HG03060 (cell line): ENCODE data around the gene RAB3IL1.

Experiments
- ATAC-seq: cut with Tn5 transposase; IDR thresholded peaks from one replicate; pipeline ENCODE4 v1.9.1; 2021; ENCODE audit warnings: low read depth, moderate number of reproducible peaks; ENCODE audit not compliant: unreplicated experiment

The RAB3IL1 gene

DNA sequence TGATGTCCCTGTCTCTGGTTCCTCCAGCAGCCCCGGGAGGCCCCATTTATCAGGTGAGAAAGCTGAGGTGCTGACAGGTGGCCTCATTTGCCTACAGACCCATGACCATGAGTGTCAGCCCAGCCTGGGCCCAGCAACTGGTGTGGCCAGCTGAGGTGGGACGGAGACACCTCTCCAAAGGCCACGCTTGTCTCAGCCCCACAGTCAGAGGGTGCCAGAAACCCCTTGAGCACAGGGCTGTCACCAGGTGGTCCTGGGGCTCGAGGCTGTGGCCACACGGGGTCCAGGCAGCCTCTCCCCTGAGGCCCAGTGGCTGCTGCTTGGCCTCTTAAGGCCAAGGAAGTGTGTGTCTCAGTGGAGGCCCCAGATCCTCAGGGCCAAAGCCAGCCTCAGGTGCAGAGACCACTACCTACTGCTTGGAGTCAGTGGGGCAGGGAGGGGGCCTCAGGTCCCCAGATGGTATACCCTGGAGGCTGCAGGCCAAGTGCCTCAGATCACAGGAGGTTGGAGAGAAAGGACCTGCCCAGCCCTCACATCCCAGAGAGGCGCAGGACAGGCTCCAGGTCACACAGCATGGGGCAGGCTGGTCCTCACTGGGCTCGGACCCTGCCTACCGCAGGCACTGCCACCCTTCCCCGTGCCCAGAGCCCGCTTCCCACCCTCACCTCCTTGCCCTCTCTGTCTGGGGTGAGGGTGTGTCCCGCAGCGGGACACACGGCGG, 11.4 kb downstream of the RAB3IL1 start:
- ATAC-seq: no peak

DNA sequence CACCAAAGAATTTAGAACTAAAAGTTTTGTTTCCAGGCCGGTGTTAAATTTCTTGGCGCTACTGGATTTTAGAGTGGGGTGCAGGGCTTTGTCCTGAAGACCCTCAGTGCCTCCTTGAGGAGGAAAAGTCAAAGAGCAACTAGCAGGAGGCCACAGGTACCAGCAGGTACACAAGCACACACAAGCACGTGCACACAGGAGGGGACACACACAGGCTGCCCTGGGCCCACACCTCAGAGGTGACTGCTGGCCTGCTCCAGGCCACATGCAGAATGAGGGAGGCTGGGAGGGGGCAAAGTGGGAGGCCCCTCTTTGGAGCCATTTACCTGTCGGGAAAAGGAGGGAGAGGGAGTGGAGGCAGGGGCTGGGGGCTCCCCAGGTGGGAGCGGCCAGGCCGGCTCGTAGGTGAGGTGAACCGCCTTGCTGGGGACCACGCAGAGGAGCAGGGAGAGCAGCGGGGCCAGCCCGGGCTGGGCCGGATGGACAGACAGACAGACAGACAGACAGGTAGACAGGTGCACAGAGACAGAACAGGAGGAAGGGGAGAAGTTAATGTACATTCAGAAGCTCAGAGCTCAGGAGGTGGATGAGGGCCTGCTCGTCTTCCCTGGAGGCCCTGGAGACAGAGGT, 12.2 kb downstream of the RAB3IL1 start:
- no peak for ATAC-seq

DNA sequence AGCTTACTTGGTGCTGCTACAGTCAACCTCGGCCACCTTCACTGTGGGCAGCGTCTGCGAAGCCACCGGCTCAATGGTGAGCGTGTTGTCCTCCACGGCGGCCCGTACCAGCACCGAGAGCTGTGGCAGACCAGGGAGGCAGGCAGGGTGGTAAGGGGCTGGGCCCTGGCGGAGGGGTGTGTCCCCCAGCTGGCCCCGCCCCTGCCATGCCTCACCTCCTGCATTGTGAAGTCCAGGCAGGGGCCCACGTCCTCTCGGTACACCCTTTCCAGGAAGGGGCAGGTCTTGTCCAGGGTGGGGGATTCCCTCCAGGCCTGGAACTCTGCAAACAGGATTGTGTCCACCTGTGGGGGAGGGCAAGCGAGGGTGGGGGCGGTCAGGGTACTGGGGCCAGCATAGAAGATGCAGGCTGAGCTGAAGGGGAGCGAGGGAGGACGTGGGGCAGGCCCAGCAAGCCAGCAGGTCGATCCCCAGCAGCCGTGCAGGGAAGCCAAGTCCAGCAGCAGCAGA, 12.8 kb downstream of the RAB3IL1 start:
- ATAC-seq: no peak

DNA sequence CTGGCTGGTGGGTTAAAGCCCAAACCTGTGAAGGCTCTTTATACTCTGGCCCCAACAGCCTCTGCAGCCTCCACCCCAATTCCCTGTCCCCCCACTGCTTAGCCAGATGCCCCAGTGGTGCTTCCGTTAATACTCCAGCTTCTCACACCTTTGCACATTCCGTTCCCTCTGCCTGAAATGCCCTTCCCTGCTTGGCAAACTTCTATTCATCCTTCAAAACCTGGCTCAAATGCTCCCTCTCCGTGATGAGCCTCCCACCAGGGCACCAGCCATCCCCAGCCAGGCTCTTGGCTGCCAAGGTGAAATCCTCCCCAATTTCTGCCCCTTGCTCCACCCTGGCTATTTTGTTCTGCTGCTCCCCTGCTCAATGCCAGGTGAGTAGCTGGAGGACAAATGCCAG, 13.5 kb downstream of the RAB3IL1 start:
- no peak for ATAC-seq

DNA sequence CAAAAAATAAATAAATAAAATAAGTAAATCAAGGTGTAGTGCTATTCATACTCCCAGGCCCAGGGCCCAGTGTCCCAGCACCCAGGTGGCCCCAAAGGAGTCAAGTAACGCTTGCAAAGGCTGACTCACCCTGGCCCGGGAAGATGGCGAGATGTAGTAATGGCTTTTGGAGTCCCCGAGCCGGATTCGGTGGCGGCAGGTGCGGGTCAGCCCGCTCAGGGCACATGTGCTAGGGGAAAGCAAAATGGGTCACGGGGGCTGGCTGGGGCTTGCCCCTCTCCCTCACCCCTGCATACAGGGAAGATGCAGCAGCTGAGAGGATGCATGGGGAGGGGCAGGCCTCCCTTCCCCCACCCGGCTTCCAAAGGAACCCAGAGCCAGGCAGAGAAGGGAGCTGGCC, 15.1 kb downstream of the RAB3IL1 start:
- ATAC-seq: no peak

DNA sequence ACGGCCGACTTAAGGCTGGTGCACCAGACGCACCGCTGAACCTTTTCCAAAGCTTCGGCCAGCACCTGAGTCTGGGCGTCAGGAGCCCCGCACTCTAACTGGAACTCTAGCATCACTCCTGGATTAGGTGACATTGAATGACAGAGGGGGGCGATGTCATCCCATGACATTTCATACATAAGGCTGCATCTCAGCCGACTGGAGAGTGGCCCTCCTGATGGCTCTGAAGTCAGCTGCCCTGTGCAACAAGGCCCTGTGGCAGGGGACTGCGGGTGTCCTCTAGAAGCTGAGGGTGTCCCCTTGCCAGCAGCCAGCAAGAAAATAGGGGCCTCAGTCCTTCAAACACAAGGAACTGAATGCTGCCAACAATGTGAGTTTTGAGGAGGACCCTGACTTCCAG, 16.0 kb downstream of the RAB3IL1 start:
- no peak for ATAC-seq

DNA sequence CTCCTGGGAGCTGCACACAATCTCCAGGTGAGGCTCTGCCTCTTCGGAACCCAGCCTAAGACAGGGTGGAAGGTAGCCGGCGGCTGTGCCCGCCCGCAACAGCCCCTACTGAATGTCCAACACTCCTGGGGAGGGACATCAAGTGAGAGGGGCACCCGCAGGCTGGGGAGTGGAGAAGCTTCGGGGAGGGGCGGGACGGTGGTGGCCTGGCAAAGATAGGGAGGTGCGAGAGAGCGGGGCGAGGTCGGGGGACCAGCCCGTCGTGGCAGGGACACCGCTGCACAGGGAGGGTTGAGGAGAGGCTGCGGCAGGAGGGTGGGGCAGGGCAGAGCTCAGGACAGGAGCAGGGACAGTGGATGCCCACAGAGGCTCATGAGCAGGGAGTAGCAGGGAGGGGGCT, 17.1 kb downstream of the RAB3IL1 start:
- ATAC-seq: no peak

DNA sequence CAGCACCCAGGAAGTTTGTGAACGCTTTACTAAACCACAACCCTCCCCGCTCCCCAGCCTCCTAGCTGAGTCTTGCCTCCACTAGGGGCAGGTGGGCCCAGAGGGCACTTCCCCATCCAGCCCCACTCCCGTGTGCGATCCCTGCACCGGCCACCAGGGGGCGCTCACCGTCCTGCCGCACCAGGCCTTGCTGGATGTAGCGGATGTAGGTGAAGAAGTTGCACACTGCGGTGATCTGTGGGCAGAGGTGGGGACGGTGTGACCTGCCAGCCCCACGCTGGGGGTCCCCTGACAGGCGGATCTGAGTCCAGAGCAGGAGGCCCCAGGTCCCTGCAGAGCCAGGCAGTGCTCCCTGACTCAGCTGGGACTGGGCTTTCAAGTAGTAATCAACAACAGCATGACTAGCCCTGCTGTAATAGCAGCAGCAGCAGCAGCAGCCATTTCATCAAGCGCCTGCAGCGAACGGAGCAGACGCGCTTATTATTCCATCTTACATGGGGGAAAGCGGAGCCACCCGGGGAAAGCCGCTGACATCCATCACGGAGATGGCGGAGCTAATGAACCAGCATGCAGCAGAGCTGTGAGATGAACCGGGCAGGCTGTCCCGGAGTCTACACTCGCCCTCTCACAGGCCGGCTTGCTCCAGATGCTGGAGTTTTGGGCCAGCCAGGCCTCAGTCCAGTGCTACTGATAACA, 18.1 kb downstream of the RAB3IL1 start:
- no peak for ATAC-seq

DNA sequence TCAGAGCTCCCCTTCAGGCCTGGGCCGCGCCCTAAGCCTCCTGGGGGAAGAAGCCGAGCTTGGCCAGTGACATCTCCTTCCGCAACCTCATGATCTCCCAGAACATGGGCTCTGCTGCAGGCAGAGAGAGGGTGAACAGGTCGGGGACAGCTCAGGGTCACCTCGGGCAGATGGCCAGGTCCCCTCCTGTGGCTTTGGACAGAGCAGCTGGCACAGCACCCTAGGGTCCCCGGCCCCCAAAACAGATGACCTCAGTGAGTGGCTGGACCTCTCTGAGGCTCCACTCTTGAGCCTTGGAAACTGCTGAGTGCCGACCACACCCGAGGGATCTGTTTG, 19.2 kb downstream of the RAB3IL1 start:
- ATAC-seq: no peak

DNA sequence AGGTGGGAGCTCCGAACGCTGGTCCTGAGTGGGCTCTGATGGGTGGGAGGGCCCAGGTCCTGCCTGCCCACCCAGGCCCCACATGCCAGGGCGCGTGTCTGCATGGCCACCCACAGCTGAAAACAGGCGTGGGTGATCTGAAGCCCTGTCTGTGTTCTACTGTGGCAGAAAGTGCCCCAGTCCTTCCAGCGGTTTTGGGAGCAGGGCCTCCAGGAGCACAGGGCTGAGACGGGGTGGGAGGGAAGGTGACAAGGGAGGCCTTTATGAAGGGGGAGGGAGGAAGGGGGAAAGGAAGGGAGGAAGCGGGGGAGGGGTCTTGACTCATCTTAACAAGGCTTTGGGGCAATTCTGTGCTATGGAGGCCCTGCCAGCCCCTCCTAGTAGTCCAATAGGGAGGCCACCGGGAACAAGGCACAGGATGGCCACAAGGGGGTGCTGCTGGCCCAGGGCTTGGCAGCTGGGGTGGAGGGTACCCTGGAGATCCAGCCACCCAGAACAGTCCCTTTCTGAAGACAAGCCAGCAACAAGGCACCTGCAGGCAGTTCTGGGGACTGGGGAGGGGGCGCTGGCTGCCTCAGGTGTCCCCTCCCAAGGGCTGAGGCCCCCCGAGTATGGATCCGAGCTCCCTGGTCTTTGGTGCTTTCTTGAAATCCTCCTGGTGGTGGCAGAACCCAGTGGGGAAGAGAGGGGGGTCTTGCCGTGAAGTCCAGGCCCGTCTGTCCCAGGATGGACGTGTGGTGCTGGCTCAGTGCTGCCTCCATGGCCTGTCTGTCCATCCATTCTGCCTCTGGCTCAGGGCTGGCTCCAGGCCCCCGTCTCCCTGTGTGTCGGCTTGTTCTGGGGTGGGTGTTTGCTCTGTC, 19.7 kb downstream of the RAB3IL1 start:
- no peak for ATAC-seq

DNA sequence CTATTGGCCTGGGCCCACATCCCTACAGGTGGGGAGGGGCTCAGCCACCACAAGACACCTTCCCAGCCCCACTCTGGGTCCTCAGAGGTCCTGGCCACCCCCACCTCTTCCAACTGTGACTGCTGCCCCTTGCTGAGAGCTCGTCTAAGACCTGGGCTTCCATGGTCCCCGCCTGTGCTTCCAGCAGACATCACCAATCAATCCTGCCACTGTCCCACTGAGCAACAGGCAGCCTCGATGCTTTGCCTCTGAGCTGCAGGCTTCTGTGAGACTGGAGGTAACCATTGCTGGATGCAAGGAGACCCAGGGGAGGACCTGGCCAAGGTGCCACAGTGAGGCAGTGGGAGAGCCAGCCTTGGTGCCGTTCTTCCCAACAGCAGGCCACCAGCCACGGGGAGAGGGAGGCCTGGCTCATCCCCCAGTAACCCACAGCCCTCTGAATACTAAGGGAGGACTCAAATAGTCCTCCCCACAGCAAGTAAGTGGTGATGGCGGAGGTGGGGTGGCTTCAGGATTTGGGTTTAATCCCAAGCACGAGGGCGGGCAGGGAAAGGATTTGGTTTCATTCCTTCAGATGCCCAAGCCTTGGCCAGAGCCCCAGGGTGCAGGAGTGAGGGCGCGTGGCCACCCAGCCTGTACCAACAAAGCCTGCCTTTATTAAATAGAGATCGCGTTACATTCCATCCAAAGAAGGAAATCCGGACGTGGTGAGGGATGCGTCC, 20.5 kb downstream of the RAB3IL1 start:
- ATAC-seq: no peak

DNA sequence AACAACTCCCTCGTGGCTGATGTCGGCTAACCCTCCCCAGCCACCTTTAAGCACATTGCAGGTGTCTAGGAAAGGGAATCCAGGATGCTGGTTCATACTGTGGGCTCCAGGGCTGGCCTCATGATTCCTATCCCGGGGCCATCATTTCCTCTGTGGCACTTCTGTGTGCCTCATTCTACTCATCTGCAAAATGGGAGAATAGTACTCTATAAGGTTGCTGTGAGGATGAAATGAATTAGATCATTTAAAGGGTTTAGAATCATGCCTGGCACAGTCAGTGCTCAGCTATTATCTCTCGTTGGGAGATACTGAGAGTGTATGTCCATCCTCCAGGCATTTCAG, 21.7 kb downstream of the RAB3IL1 start:
- ATAC-seq: no peak

DNA sequence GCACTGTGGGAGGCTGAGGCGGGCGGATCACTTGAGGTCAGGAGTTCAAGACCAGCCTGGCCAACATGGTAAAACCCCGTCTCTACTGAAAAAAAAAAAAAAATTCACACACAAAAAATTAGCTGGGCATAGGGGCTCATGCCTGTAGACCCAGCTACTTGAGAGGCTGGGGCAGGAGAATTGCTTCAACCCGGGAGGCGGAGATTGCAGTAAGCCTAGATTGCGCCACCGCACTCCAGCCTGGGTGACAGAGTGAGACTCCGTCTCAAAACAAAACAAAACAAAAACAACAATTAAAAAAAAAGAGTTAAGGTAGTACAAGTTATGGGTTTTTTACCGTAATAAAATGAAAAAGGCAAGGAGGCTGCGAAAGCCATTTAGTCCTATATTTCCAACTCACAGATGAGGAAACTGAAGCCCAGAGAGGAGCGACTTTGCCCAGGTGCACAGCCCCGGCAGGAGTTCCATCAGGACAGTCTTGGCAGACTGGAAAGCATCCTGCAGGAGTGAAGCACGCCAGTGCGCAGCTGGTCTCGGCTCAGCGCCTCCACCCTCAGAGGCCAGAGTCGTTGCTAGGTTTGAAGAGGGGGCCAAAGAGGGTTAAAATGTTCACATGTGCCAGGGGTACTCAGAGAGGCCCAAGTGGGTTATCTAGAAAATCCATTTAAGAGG, 22.2 kb downstream of the RAB3IL1 start:
- ATAC-seq: no peak

DNA sequence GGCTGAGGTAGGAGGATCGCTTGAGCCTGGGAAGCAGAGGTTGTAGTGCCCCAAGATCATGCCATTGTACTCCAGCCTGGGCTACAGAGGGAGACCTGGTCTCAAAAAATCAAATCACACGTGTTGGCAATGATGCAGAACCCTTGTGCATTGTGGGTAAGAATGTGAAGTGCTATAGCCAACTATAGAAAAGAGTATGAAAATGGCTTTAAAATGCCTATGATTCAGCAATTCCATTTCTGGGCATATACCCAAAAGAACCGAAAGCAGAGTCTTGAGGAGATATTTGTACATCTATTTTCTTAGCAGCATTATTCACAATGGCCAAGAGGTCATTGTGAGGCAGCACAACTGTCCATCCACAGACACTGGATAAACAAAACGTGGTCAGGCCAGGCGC, 23.4 kb downstream of the RAB3IL1 start:
- no peak for ATAC-seq

DNA sequence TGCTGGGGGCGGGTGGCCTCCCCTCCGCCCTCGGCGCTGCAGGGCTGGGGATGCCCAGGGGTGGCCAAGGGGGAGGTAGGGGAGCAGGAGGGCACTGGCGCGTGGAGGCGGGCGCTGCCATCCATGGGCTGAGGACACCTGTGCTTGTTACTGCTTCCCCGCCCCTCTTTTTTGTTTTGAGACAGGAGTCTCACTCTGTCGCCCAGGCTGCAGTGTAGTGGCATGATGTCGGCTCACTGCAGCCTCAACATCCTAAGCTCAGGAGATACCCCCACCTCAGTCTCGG, 25.3 kb downstream of the RAB3IL1 start:
- no peak for ATAC-seq

DNA sequence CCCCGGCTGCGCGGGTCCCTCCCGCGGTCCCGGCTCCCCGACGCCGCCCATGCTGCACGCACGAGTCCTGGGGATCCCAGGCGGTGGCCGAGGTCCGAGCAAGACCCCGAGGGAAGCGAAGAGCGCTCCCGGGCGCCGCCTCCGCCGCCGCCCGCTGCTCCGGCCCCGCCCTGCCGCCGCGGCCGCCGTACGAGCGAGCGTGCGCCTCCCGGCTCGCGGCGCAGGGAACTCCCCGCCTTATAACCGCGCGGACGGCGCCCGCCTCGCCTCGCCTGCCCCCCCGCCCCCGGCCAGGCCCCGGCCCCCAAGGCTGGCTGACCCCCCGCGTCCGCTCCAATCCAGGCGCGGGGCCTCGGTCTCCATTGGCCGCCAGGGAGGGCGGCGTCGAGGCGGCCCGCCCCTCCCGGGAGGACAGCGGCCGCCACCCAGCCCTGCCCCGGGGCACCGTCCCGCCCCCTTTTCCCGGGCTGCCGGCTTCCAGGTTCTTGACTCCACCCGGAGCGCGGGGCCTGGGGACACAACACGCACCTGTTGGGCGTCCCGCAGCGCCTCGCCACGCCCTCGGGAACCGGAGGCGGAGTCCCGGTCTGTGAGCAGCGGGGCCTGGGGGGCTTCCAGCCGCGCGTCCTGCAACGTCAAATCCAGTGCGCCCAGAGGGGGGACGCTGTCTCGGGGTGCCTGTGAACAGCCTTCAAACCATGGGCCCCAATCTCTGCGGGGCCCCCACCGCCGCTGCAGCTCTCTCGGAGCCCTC, 25.9 kb downstream of the RAB3IL1 start, which contains the start of gene FADS3:
FADS3 (minus strand) TSS at position 215 of the 754 bp plus-strand sequence; CDS start at position 51, 164 bp downstream.
- ATAC-seq: no peak

DNA sequence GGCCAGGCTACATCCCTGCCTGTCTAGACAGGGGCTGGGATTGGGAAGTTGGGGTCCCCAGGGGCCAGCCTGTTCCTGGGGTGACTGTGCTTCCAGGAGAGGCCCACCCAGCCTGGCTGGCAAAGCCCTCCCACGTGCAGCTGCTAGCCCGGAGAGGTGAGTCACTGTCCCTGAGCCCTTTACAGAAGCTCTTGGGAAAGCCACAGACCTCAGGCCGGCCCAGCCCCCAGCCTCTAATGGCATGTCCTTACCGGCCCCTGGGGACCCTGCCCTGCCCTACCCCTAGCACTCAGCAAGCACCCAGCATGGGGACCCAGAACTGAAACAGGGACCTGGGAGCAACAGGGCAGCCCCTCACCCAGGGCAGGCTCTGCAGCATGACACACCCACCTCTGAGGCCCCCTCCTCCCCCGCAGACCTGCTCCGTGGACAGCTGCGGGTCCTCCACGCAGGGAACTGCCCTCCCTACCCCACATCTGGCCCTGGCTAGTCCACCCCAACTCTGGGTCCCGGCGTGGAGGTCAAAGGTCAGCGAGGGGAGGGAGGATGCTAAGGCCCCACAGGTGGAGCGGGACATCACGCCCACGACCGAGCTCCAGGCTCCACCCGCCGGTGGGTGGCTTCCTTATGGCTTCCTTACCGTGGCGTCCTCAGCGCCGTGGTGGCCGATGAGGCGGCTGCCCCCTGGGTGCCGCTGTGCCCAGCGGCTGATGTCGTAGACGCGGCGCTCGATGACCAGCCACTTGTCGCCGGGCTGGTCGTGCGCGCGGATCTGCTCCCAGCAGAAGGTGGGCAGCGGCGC, 26.6 kb downstream of the RAB3IL1 start:
- ATAC-seq: no peak

DNA sequence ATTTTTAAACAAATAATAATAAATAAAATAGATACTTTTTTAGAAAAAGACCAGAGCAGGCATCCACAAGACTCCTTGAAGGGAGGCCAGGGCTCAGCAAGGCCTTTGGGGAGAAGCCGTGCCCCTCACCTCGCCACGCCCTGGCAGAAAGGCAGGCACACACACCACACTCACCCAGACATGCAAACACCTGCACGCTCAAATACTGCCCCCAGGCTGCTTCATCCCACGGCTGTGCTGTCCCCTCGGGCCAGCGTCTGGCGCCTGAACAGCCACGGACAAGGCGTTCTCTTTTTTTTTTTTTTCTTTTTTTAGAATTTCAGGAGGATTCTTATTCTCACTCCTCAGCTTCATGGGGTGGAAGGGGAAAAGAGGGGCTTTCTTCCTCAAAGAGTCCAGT, 27.5 kb downstream of the RAB3IL1 start:
- ATAC-seq: no peak
